NCI-H2227 (cell line): ENCODE measurements around the gene STAB1.

ENCODE experiments used
- DNase-seq: peaks from one replicate; lab custom pipeline; 2025; ENCODE audit not compliant: unreplicated experiment; lab: John Stamatoyannopoulos, UW

The STAB1 gene

DNA sequence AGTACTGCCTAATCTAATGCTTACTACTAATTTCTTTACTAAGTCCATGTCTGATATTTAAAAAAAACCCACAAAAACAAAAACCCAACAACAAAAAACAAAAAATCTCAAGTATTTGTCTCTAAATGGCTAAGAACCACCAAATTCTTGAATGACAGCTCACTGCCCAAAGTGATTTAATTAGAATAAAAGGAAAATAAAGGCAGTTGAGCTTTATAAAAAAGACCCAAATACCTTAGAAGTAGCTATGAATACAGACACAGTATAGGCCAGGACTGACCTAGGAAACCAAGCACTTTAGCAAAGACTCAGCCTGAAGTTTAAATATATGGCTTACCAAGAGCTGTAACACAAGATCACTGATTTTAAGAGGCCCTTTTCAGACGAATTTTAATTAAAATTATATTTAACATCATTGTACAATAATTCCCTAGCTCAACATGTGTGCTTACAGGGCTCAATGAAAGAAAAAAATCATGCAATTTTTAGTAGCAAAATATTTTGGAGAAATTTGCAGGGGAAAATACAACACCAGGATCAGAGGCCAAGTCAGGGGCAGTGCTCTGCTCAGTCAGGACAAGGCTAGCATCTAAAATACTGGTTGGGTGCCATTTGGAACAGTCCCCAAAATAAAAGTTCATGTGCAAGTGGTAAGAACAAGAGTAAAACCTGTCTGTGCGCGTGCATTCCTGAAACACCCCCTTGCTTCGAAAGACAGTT lies 66.0 kb downstream of the STAB1 start:
- DNase-seq = no peak

DNA sequence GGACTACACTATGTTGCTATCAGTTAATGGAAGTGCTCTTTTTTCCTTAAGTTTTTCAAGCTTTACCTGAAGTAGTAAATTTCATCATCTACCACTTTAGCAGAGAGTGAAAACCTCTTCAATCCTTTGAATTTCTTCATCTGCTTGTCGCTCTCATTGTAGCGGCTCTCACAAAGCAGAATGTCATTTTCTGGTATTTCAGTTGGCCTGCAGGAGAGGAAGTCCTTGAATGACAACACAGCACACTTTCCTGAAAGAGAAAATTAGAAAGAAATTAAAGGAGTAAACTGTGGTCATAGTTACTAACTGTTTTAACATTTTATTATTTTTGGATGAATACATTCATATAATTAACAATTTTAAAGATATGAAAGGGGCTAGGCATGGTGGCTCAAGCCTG lies 68.8 kb downstream of the STAB1 start:
- DNase-seq = no peak

DNA sequence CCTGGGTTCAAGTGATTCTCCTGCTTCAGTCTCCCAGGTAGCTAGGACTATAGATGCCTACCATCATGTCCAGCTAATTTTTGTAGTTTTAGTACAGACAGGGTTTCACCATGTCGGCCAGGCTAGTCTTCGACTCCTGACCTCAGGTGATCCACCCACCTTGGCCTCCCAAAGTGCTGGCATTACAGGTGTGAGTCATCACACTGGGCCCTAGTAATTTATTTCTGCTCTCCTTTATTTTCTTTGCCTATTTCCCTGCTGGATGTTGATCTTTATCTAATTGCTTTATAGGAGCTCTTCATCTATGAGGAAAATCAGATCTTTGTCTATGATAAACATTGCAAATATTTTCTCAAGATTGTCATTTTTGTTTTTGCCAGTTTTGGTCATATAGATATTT lies 72.9 kb downstream of the STAB1 start:
- no peak for DNase-seq

DNA sequence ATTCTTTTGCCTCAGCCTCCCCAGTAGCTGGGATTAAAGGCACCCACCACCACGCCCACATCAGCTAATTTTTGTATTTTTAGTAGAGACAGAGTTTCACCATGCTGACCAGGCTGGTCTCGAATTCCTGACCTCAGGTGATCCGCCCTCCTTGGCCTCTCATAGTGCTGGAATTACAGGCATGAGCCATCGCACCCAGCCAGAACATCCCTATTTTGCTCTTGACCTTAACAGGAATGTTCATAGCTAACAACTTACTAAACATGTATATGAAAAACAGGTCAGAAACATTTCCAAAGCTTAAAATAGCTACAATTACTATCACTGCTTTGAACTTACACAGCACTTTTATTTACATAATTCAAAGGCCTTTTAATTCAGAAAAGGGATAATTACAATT lies 74.9 kb downstream of the STAB1 start:
- DNase-seq = no peak

DNA sequence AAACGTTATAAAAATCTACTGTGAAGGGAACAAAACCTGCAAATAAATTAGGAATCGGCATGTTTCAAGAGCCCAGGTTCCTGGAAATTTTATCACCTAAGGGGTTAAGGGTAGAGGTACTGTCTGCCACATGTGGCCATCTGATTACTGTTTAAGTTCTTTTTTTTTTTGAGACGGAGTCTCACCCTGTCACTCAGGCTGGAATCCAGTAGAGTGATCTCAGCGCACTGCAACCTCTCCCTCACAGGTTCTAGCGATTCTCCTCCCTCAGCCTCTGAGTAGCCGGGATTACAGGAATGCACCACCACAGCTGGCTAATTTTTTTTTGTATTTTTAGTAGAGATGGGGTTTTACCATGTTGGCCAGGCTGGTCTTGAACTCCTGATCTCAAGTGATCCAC lies 77.1 kb downstream of the STAB1 start:
- no peak for DNase-seq
